LNCaP clone FGC (cell line): ENCODE measurements around the gene TRIM52.

Experiments used
- DNase-seq: peaks from one replicate; pipeline ENCODE4 v3.0.0-alpha.2; 2011; ENCODE audit warnings: low read depth
- H3K4me3 ChIP-seq: 2 replicates; pipeline ENCODE4 v1.5.1; 2011; ENCODE audit warnings: mild to moderate bottlenecking, low read depth, low read length, control low read depth
- TF ChIP-seq, protein P1 (sequence below): IDR thresholded peaks from 2 replicates; pipeline ENCODE4 v1.5.1; 2012; ENCODE audit warnings: mild to moderate bottlenecking; ENCODE audit not compliant: control insufficient read depth, insufficient read depth; ENCODE audit errors: extremely low read depth

The TRIM52 gene

DNA sequence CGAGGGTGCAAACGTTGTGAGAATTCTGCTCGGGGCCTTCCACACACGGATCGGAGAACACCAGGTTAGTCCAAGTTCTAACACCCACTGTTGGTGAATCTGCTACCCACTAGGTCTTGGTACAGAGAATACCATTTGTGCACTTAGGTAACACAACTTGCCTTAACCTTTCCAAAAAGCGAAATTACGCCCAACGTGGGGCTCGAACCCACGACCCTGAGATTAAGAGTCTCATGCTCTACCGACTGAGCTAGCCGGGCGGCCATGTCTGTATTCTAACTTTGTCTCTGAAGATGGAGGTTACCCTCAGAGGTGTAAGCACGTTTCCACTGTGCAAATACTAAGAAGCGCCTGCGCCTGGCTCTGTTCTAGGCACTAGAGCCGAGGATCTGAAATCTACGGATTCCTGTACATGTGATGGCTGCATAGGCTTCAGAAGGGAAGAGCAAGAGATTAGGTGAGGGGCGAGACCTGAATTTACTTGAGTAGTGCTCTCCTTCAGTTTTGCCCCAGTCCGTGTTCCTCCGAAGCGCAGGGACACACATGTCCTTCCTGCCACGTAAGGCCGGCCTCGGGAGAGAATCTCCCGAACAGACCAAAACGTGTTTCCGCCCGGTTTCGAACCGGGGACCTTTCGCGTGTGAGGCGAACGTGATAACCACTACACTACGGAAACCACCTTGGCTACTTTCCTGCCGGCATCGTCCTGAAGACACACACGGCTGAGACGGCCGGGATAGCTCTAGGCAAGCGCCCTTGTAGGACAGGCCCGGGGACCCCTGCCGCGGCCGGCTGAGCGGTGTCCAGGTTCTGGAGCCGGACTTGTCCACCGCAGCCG lies 38.9 kb downstream of the TRIM52 start:
- peak overlapping the region; percentile 90 for H3K4me3 ChIP-seq
- DNase-seq = peak; percentile 89
- TF ChIP-seq, protein P1, sequence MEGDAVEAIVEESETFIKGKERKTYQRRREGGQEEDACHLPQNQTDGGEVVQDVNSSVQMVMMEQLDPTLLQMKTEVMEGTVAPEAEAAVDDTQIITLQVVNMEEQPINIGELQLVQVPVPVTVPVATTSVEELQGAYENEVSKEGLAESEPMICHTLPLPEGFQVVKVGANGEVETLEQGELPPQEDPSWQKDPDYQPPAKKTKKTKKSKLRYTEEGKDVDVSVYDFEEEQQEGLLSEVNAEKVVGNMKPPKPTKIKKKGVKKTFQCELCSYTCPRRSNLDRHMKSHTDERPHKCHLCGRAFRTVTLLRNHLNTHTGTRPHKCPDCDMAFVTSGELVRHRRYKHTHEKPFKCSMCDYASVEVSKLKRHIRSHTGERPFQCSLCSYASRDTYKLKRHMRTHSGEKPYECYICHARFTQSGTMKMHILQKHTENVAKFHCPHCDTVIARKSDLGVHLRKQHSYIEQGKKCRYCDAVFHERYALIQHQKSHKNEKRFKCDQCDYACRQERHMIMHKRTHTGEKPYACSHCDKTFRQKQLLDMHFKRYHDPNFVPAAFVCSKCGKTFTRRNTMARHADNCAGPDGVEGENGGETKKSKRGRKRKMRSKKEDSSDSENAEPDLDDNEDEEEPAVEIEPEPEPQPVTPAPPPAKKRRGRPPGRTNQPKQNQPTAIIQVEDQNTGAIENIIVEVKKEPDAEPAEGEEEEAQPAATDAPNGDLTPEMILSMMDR = no peak

DNA sequence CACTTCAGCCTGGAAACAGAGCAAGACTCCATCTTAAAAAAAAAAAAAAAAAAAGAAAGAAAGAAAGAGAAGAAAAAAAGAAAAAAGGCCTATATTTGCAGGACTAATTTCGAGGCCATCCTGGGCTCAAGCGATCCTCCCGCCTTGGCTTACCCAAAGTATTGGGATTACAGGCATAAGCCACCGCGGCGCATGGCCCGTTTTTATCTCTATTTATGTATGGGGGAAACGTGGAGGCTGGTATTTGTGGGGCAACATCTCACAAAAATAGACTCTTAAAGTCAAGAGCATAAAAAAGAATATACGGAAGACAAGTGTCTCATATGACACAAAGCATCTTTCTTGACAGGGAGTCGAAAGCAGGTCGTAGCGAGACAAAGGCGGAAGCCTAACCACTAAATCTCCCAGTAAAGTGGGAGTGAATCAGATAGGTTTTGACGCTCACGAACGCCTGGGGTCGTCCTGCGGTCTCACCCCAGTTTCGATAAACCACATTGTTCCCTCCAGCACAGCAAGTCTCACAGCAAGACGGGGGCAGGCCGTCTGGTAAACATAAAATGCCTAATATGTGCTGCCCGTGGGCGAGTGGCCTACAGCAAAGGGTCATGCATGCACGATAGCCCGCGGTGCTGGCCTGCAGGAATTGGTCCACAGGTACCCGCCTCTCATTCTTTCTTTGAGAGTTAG lies 39.7 kb downstream of the TRIM52 start:
- peak overlapping the region; percentile 90 for H3K4me3 ChIP-seq
- TF ChIP-seq, protein P1 = no peak
- no peak for DNase-seq

DNA sequence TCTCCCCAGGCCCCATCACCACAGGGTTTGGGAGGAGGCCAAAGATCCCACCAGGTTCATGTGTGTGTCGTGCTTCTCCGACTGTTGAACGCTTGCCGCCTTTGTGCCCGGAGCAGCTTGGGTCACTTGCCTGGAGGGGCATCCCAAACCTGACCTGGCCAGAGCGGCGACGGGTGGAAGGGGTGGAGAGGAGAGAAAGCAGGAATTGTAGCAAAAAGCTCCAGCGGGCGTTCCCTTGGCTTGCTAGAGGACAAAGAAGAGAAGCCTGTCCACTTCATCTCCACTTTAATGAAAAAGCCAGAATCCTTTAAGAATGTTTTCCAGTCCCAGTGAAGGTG lies 40.8 kb downstream of the TRIM52 start:
- no peak overlapping the region for H3K4me3 ChIP-seq
- DNase-seq = no peak
- TF ChIP-seq, protein P1 = no peak

DNA sequence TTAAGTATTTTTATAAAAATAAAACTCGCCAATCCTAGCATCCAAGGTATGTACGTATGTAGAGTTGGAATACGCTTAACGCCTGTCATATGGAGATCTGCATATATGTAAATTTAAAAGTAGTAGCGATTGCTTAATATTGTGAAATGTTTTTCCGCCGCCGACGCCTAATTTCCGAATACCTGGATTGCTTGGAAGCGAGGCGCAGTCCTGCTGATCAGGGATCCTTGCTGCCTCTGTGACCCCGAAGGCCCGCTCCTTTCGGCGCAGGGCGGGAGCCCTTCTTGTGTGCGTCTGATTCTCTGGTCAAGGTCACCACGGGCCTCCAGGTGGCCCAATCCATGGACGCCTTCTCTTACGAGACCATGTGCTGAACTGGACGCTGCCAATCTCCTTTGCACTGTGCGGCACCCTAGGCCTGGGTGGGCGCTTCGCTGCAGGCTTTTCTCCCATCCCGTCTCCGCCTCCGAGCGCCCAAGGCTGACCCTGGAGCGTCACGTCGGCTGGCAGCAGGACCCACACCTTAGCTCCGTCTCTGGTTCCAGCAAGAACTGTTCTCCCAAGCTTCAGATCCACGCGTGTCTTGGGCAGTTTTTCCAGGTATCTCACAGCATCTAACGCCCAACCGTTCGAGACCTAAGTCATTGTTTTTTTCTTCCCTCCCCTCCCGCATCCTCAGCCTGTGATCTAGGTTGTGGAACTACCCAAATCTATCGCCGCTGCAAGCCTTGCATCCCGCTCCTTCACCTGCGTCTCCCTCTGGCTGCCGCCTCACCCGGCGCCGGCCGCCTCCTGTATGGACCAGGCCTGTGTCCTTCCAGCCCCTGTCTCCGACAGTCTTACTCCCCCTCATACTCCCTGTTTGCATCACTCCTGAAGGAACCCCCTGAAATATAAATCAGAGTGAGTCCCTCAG lies 41.4 kb downstream of the TRIM52 start:
- DNase-seq = no peak
- no peak overlapping the region for H3K4me3 ChIP-seq
- TF ChIP-seq, protein P1 = no peak

DNA sequence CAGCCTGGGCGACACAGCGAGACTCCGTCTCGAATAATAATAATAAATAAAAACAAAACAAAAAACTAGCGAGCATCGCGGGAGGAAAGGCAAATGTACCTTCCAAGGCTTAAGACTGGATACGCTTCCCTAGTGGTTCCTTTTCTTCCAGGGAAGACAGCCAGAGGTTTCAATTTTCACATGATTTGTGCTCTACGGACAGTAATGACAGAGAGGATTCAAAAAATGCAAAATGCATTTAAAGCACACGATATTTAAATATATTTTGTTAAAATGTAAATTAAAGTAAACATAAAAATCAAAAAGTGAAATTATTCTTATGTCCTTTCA lies 42.2 kb downstream of the TRIM52 start:
- H3K4me3 ChIP-seq = peak overlapping the region; percentile 20
- TF ChIP-seq, protein P1 = no peak

DNA sequence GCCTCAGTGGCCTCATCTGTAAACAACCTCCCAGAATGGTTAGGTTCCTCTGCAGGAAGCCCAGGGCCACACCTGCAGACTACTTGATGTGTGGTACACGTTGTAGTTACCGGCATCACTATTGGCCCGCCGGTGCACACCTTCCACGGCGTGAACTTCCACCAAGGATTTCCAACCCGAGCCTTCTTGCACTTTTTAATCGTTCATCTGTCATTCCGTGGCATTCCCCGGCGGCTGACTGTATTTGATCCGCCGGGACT lies 43.2 kb downstream of the TRIM52 start:
- H3K4me3 ChIP-seq = peak overlapping the region; percentile 43
- no peak for DNase-seq
- TF ChIP-seq, protein P1 = no peak

More for the DNA sequence above, 42.2 kb downstream of the TRIM52 start:
- DNase-seq = no peak
